ENCODE measurements around the gene PHLDA2.

Gene PHLDA2

DNA sequence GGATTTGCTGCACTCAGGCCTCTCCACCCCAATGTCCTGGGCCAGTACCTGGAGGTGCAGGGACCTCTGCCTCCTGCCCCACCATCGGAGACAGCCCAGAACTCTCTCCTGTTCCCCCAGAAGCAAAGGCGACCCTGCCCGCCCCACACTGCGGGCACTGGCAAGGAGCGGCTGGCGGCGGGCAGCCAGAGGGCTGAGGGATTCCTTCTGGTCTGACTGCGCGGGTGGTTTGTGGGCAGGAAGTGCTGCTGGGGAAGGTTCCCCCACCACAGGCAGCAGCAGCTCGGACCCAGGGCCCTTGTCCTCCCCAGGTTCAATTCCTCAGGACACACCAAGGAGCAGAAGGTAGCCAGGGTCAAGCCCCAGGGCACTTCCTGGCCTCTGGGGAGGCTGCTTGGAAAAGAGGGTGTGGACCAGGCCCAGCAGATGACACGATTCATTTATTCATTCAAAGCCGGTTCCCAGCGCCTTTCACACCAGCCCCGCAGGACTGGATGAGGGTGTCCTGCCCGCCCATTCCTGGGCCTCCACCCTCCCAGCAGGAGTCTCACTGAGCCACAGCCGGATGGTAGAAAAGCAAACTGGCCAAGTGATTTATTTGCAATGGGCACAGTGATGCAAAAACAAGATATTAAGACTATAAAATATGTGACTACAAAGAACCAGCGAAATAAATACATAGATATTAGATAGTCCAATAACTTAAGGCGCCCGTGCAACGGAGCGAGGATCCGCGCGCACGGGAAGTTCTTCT is 1.2 kb downstream of the PHLDA2 start:
- no peak for DNase-seq

DNA sequence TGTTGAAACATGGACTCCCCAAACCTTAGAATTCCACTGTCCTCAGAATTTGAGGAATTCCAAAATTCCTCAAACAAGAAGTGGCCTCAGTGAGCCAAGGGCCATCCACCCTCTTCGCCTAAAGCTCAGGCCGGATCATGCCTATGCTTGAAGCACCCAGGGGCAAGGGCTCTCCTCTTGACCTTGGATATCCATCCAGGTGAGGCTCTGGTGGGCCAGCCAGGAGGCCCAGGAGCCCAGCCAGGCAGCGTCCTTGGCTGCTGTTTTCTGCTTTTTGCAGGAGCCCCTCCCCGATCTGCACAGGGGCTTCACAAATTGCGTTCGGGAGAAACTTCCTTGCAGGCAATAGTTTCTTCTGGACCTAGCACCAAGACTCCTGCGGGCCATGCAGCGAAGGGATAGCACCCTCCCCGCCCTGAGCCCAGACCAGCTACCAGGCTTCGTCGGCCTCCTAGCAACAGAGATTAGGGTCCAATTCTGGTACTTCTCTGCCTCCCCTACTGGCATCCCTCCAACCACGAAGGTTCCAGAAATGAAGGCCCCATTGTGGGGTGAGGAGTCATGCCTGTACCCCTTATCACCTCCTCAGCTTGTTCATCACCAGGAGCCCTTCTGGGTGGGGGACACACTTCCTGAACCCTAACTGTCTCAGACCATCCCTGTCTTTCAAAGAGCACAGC is 2.0 kb downstream of the PHLDA2 start:
- no peak for DNase-seq

DNA sequence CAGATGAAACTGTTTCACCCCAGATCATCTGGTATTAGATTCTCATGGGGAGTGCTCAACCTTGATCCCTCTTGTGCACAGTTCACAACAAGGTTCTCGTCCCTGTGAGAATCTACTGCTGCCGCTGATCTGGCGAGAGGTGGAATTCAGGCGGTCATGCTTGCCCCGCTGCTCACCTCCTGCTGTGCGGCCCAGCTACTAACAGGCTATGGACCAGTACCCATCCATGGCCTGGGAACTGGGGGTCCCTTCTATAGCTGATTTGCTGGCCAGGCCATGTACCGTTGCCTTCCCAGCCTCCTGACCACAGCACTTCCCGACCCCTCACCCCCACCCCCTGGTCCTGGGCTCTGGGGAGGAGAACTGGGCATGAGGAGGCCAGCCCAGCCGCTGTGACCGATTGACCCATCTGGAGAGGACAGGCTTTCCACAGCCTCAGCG is 2.6 kb downstream of the PHLDA2 start:
- DNase-seq: no peak

DNA sequence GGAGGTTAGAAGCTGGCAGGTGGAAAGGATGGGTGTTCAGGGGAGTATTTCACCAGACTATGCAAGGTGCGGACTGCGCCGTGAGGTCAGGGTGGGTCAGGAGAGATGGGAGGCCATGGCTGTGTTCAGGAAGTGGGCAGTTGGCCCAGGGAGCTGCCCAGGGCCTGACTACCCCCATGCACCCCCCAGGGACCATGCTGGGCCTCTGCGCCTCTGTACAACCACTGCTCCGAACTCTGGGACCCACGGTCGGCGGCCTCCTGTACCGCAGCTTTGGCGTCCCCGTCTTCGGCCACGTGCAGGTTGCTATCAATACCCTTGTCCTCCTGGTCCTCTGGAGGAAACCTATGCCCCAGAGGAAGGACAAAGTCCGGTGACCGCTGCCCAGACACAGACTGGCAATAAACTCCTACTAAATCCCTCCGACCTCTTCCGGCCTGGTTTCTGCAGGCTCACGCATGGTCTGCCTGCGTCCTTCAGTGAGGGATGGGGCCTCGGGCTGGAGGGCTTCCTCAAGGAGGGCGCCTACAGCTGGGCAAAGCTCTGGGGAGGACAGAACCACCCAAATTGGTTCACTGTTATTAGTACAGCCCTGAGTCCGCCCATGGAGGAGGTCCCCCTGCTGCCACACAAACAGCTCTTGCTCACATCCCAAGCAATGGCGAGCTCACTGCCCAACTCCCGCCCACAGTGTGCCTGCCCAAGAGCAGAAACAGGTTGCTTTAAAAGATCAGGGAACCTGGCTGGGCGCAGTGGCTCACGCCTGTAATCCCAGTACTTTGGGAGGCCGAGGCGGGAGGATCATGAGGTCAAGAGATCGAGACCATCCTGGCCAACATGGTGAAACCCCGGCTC is 4.2 kb downstream of the PHLDA2 start:
- no peak for DNase-seq

DNA sequence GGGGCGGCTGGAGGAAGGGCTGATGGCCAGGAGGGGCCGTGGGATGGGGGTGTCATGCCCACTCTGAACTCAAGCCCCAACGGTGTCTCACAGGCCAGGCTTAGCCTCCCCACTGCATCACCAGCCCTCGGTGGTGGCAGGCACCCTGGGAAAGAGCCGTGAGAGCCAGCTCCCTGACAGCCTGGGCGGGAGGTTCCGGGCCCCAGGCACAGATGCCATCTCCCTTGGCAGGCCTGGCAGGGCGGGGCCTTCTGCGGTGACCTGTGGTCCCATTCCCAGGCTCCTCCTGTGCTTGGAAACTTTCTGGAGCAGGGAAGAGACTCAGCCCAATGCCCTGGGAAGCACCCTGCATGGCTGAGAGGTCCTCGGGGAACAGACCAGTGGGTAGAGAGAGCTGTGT is 4.8 kb downstream of the PHLDA2 start:
- no peak for DNase-seq

DNA sequence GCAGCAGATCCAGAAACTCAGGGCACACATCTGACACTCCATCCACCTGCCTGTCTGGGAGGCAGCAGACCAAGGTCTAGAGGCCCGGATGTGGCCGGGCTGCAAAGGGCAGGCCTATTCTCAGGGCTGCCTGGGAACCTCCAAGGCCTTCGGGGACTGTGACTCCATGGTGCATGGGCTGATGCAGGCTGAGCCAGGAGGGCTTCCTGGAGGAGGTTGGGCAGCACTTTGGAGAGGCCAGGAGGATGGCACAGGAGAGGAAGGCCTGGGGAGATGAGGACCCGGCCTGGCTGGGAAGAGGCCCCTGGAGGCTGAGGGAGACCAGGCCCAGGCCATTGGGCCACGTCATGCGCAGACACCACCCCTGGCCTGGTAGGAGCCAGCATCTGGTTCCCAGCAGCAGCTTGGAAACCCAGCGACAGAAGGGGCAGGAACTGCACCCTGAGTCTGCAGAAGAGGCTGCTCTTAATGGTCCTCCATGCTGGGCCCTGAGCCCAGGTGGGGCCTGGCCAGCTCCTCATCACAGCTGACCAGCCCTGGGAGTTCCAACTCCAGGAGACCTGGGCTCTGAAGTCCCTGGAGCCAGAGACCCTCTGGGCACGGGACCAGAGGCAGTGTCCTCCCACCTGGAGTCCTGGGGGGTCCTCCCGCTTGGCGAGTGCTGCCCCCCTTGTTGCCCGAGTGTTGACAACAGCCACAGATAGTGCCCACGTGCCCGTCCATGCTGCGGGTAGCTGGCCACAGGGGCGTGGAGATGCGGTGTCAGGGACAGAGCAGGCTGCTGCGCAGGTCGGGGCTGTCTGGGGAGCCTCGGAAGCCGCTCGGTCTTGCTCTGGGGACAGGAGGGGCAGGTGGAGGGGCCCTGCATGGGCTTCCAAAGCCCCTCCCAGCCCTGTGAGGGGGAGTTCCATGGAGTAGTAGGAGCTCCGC is 5.5 kb downstream of the PHLDA2 start:
- DNase-seq: no peak

DNA sequence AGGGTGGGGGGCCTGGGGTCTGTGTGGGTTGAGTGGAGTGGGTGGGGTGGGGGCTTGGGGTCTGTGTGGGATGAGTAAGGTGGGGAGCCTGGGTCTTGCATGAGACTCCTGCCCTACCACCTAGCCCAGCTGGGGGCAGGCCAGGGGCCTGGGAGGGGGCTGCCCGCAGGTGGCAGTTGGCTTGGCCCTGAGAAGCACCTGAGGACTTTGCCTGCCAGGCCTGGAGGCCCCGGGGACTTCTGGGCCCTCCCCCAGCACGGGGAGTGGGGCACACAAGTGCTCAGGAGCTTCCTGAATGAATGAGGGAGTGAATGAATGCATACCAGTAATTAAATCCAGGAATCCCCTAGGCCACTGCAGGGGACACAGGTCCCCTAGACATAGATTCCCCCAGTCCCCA is 6.6 kb downstream of the PHLDA2 start:
- no peak for DNase-seq

DNA sequence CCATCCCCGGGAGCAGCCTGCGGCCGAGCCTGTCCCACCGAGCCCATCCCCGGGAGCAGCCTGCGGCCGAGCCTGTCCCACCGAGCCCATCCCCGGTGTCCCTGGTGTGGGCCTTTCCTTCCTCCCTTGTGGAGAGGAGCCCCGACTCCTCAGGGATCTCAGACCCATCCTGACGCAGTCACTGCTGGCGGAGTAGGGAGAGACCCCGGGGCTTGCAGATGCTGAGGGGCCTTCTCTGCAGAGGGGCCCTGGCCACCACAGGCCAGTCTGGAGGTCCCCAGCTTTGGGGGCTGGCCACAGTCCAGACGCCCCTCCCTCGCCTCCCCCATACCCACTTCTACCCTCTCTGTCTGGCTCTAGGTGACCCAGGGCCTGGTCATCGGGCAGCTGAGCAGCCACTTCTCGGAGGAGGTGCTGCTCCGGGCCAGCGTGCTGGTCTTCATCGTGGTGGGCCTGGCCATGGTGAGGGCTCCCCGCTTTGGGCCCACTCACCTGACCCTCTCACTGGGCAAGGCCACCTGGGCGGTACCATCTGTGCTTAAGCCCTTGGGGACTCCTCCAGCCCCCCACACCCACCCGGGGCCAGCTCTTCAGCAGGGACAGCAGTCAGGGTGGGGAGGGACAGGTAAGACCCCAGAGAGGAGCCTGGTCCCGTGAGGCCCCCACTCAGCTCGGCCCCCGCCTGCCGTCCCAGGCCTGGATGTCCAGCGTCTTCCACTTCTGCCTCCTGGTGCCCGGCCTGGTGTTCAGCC is 7.3 kb downstream of the PHLDA2 start:
- DNase-seq: no peak

DNA sequence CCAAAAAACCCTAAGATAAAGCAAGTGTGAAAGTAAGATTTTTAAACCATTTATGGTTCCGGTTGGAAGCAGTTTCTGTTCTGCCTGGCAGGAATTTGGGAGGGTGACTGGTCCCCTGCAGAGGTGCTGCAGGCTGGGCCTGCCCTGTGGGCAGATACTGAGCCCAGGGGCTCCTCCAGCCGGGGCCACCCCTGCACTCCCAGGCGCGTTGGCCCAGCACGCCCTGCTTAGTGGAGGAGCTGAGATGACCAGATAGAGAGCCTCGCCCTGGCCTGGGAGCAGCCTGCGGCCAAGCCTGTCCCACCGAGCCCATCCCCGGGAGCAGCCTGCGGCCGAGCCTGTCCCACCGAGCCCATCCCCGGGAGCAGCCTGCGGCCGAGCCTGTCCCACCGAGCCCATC is 8.0 kb downstream of the PHLDA2 start:
- no peak for DNase-seq

DNA sequence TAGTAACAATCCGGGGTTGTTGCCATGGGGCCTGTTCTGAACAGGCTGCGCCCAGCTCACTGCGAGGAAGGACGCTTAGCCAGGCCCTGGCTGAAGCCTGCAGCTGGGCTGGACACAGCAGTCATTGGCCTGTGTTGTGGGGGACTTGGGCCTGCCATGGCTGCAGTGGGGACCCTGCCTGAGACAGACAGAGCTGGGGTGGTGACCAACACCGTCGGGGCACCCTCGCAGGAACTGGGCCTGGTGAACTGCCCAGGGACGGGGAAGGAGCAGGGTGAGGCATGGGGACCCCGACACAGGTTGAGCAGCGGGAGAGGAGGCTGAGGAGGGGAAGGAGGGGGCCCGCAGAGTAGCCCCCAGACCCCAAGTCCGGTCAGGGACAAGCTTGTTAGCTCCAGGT is 8.9 kb downstream of the PHLDA2 start:
- no peak for DNase-seq

DNA sequence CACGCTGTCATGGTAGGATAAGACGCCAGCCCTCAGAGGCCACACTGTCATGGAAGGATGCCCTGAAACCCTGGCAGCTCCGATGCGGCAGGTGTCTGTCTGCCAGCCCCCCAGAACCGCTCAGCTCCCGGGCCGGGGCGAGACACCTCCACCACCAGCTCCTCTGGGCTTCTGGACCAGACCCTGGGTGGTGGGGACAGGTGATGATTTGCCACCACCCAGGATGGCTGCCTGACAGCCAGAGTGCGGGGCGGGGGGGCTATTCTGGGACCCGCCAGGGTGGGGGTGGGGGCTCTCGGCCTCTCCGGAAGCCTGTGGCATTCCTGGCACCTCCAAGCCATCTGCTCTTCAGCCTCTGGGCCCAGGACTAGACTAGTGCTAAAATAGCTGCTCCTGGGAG is 9.4 kb downstream of the PHLDA2 start:
- DNase-seq: no peak

DNA sequence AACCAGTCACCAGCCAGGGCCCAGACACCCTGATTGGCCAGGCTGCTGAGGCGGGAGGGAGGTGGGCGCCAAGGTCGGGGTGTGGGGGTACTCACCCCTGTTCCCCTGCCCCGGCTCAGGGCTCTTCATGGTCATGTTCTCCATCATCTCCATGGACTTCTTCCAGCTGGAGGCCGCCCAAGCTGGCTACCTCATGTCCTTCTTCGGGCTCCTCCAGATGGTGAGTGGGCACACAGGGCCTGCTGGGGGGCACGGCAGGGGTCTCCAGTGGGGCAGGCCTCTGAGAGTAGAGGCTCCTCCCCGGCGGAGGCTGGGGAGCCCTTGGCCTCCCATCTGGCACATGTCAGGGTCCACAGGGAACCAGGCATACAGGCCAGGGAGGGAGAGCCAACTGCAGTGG is 10.0 kb downstream of the PHLDA2 start:
- DNase-seq: no peak

DNA sequence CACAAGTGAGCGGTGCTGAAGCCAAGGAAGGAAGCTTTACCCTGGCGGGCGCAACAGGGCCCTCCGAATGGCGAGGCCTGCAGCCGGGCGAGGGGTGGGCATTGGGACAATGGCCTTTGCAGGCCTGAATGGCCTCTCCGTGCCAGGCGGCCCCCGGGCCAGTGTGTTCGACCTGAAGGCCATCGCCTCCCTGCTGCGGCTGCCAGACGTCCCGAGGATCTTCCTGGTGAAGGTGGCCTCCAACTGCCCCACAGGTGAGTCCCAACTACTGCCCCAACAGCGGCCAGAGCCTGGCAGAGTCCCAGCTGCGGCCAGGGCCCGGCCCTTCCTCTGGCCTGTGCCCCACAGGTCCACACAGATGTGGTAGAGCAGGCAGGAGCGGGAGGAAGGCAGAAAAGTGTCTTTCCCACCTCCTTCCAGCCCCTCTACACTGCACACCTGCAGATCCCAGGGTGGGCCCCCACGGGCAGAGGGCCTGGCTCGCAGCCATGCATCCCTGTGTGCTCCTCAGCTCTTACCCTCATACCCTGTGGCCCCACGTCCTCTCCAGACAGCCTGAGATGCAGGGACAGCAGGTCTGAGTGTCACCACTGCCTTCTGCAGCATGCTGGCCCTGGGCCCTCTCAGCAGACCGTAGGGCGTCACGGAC is 11.3 kb downstream of the PHLDA2 start:
- no peak for DNase-seq

DNA sequence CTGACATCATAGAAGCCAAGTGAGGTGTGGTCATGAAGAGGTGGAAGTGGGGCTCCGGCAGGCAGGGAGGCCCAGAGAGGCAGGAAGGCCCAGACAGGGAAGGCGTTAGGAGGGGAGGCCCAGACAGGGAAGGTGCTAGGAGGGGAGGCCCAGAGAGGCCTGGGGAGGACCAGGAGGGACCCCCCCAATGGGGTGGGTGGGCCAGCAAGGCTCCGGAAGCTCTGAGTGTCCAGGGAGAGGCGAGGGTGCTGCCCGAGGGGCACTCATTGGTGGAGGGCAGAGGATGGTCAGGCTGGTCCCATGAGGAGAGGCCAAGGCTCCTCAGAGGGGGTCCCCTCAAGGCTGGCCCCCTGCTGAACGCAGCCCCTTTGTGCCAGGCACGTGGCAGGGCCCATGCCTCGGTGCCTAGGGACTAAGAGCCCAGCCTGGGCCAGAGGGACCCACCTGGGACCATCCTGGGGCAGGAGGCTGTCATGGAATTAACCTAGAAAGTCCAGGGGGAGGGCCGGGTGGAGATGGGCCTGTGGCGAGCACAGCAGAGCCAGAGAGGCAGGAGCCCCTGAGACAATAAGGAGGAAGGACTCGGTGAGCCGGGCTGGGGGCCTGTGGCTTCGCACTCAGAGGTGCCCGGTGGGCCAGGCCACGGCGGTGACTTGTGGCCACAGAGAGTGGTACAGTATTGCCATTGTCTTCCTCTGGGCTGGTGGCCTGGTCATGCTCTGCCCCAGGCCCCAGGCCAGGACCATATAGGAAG is 12.2 kb downstream of the PHLDA2 start:
- no peak for DNase-seq

DNA sequence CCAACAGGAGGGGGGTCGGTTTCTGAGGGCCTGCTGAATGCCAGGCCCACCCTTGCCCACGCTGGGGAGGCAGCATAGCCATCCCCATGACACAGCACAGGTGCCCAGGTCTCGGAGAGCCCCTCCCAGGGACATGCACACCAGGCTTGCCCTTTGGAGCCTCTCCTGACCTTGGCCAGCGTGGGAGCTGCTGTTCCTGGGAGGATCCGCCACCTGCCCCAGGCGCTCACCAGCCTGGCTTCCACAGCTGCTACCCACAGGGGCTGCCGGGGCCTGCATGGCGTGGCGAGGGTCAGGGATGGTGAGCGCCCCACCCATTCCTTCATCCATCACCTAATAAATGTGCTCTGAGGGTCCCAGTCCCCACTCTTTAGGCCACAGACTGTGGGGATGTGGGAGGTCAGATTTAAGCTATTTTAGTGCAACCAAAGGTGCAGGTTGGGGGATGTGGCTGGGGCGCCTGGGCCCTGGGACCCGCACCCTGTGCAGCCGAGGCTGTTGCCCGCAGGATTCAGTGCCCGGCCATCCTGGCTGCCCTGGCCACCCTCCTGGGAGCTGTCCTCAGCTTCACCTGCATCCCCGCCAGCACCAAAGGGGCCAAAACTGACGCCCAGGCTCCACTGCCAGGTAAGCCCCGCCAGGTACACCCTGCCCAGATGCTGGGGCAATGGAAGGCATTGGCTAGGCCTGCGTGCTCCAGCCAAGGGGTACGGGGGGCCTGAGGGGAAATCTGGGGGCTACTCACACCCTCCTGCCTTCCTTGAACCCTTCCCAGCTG is 12.9 kb downstream of the PHLDA2 start:
- no peak for DNase-seq

DNA sequence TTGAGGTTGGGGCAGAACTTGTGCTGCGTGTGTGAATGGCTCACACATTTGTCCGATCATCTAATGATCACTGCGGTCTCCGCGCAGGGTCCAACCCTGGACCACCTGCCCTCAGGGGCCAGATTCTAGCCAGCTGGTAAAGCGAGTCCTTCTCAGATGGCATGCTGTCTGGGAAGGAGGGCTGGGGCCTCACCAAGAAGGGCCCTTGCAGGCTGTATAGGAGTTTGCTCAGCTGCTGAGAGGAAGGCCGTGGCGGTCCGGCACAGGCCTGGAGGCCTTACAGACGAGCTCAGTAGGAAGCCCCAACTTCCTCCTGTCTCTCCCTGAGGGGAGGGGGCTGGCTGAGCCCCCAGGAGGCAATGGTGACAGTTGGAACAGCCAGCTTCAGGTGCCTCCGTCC is 13.7 kb downstream of the PHLDA2 start:
- no peak for DNase-seq

DNA sequence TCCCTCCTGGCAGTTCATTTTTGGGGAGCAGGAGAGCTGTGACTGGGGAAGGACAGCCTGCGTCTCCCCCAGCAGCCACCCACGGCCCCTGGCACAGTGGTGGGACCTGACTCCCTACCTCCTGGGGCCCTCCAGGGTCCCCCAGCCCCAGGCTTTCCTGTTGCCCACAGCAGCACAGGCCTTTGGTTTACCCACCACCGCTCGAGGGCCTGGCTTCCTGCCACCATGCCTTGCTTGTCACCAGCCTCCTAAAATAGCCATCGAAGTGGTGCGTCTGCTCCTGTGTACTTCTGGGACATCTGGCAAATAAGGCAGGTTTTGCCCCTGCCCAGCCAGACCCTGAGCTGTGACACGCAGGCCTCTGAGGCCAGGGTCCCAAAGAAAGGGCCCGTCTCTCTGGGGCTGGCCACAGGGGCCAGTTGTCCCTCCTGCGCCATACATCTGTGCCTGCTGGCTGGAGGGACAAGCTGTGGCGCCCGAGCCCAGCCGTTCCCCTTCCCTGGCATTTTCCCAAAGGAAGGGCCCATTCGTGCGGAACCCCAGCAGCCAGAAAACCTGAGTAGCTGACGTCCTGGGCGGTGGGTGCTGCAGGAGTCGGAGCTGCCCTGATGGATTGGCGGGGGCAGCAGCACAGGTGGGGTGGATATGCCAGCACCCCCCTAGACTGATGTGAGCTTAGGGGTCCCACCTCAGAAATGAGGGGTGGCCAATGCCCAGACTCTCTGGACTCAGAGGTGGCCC is 14.6 kb downstream of the PHLDA2 start:
- DNase-seq: no peak

DNA sequence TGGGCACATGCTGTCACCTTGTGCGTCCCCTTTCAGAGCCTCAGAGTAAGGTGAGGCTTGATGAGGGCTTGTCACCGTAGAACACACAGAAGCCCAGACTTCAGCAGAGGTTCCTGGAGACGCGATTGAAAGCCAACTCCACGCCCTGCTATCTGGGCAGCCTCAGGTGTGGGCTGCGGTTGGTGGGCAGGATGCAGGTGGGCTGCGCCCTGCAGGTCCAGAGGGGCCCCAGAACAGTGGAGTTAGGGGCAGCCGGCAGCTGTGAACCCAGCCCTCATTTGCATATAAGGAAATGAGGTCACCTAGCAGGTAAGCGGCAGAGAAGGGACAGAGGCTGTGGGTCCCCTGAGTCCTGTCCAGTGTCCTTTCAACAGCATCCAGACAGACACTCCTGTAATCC is 15.4 kb downstream of the PHLDA2 start:
- DNase-seq: no peak

DNA sequence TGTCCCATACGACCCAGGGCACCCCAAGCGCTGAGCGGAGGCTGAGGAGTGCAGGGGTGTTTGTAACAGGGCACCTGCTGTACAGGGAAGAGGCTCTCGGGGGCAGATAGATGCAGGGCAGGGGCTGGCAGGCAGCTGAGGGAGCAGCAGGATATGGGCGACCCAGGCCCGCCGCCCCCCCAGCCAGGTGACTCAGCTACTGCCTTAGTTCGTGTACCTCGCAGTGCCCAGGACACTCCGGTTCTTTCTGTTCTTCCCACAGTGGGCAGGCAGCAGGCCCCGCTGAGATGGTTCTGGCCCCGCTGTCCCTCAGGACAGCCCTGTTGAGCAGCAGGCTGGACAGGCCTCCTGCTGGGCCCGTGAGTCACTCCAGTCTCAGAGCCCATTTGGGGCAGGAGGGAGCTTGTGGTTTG is 16.2 kb downstream of the PHLDA2 start:
- no peak for DNase-seq

Data from CD4-positive, alpha-beta T cell treated with Interferon gamma for 1 hour (primary cell).